Measurements from ENCODE around the gene AIFM3. TPM values are rescaled to one million over a fixed set of nuclear protein-coding genes. Genes with fewer than 3 reads are reported as not detected.

Gene AIFM3
- total RNA-seq, 1 donor from 2014 or later, result 2.6 TPM

GRCh38 chr22:20959578-20960461 lies 7.2 kb upstream of the AIFM3 start:
- DNase-seq (ENCODE audit: extremely low spot score, unreplicated experiment), result no peak
- Mint-ChIP-seq H3K9me3 (no peaks in the 10 kb centered on the region), H3K27ac (no peak overlapping the region), H3K4me1 (ENCODE audit: unreplicated experiment) (peaks cover 9% of the 10 kb centered on the region), H3K27me3 (peaks cover 26% of the 10 kb centered on the region), H3K4me3 (peak overlapping the region; percentile 61), H3K36me3 (no peaks in the 10 kb centered on the region)
- TF ChIP-seq, protein P1, sequence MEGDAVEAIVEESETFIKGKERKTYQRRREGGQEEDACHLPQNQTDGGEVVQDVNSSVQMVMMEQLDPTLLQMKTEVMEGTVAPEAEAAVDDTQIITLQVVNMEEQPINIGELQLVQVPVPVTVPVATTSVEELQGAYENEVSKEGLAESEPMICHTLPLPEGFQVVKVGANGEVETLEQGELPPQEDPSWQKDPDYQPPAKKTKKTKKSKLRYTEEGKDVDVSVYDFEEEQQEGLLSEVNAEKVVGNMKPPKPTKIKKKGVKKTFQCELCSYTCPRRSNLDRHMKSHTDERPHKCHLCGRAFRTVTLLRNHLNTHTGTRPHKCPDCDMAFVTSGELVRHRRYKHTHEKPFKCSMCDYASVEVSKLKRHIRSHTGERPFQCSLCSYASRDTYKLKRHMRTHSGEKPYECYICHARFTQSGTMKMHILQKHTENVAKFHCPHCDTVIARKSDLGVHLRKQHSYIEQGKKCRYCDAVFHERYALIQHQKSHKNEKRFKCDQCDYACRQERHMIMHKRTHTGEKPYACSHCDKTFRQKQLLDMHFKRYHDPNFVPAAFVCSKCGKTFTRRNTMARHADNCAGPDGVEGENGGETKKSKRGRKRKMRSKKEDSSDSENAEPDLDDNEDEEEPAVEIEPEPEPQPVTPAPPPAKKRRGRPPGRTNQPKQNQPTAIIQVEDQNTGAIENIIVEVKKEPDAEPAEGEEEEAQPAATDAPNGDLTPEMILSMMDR (conservative IDR thresholded peaks at IDR 0.05), result no peak

- Mint-ChIP-seq H3K27me3 (peaks cover 26% of the 10 kb centered on the region), H3K9me3 (no peaks in the 10 kb centered on the region), H3K36me3 (no peaks in the 10 kb centered on the region), H3K27ac (no peak overlapping the region), H3K4me1 (ENCODE audit: unreplicated experiment) (peaks cover 9% of the 10 kb centered on the region), H3K4me3 (peak overlapping the region; percentile 61)
- TF ChIP-seq, protein P1 (conservative IDR thresholded peaks at IDR 0.05), result no peak
- no peak for DNase-seq (ENCODE audit: extremely low spot score, unreplicated experiment)
Measured at GRCh38 chr22:20960609-20961008, 6.4 kb upstream of the AIFM3 start.

- Mint-ChIP-seq H3K27ac (no peak overlapping the region), H3K4me1 (ENCODE audit: unreplicated experiment) (peaks cover 9% of the 10 kb centered on the region), H3K27me3 (peaks cover 21% of the 10 kb centered on the region), H3K9me3 (no peaks in the 10 kb centered on the region), H3K4me3 (no peak overlapping the region), H3K36me3 (no peaks in the 10 kb centered on the region)
- DNase-seq (ENCODE audit: extremely low spot score, unreplicated experiment), result no peak
- TF ChIP-seq, protein P1 (conservative IDR thresholded peaks at IDR 0.05), result no peak
Measured at GRCh38 chr22:20962491-20962945, 4.5 kb upstream of the AIFM3 start.

GRCh38 chr22:20963201-20964052 lies 3.6 kb upstream of the AIFM3 start:
- H3K36me3 Mint-ChIP-seq, result no peaks in the 10 kb centered on the region
- no peak for DNase-seq (ENCODE audit: extremely low spot score, unreplicated experiment)
- H3K9me3 Mint-ChIP-seq, result no peaks in the 10 kb centered on the region
- H3K4me3 Mint-ChIP-seq, result peak overlapping the region; percentile 78
- TF ChIP-seq, protein P1 (conservative IDR thresholded peaks at IDR 0.05), result no peak
- peaks cover 9% of the 10 kb centered on the region for H3K4me1 Mint-ChIP-seq (ENCODE audit: unreplicated experiment)
- H3K27ac Mint-ChIP-seq, result no peak overlapping the region
- H3K27me3 Mint-ChIP-seq, result peaks cover 15% of the 10 kb centered on the region

- Mint-ChIP-seq H3K27me3 (peaks cover 15% of the 10 kb centered on the region), H3K4me1 (ENCODE audit: unreplicated experiment) (peaks cover 9% of the 10 kb centered on the region), H3K9me3 (no peaks in the 10 kb centered on the region), H3K36me3 (no peaks in the 10 kb centered on the region), H3K4me3 (peak overlapping the region; percentile 83), H3K27ac (no peak overlapping the region)
- DNase-seq (ENCODE audit: extremely low spot score, unreplicated experiment), result no peak
- TF ChIP-seq, protein P1 (conservative IDR thresholded peaks at IDR 0.05), result no peak
Measured at GRCh38 chr22:20964090-20964798, 2.8 kb upstream of the AIFM3 start.

Data from type B pancreatic cell (in vitro differentiated cells).